HG02973 (cell line): ENCODE data around the gene CCDC154.
A peak's percentile ranks its signal among the peaks of the same experiment; 100 is the strongest.
"Not testable (repeated sequence)": the region's sequence is repeated elsewhere in the genome, so short reads cannot be mapped to it uniquely, and the experiment has no call there.

Experiments used
- ATAC-seq: cut with Tn5 transposase; IDR thresholded peaks from one replicate; pipeline ENCODE4 v1.9.1; 2021; ENCODE audit warnings: moderate library complexity; ENCODE audit not compliant: unreplicated experiment

CCDC154 gene

GRCh38 chr16:1443980-1444729, at the start of gene CCDC154:
Gene CCDC154 (minus strand): TSS chr16:1444556. CDS start chr16:1444322, 234 bp downstream.
- ATAC-seq, result no peak

GRCh38 chr16:1493746-1494094, 49.4 kb upstream of the CCDC154 start:
- ATAC-seq, result no peak

GRCh38 chr16:1492923-1493745, 48.8 kb upstream of the CCDC154 start, which contains the start of gene TELO2:
Gene TELO2 (plus strand): TSS chr16:1493360. CDS start chr16:1494282, 922 bp downstream.
- peak; percentile 47 for ATAC-seq

GRCh38 chr16:1492082-1492922, 47.9 kb upstream of the CCDC154 start:
- no peak for ATAC-seq

- no peak for ATAC-seq
These were observed 47.0 kb upstream of the CCDC154 start for GRCh38 chr16:1491327-1491726.

- ATAC-seq, result no peak
These were observed 44.7 kb upstream of the CCDC154 start for GRCh38 chr16:1489077-1489476.

GRCh38 chr16:1488619-1489018, 44.3 kb upstream of the CCDC154 start, which contains the start of gene PTX4:
Gene PTX4 (minus strand): TSS chr16:1488944. CDS start chr16:1488909, 35 bp downstream.
- no peak for ATAC-seq

GRCh38 chr16:1488054-1488601, 43.8 kb upstream of the CCDC154 start:
- ATAC-seq, result no peak

GRCh38 chr16:1487395-1488053, 43.2 kb upstream of the CCDC154 start:
- no peak for ATAC-seq

- ATAC-seq, result no peak
These were observed 42.4 kb upstream of the CCDC154 start for GRCh38 chr16:1486551-1487390.

GRCh38 chr16:1485847-1486496, 41.6 kb upstream of the CCDC154 start:
- no peak for ATAC-seq

- no peak for ATAC-seq
These were observed 37.8 kb upstream of the CCDC154 start for GRCh38 chr16:1481906-1482835.

- not testable (repeated sequence) for ATAC-seq
These were observed 34.6 kb upstream of the CCDC154 start for GRCh38 chr16:1478937-1479336.

- ATAC-seq, result no peak
These were observed 32.7 kb upstream of the CCDC154 start for GRCh38 chr16:1477033-1477432.

GRCh38 chr16:1475552-1476114, 31.3 kb upstream of the CCDC154 start:
- ATAC-seq, result peak; percentile 15

GRCh38 chr16:1474796-1475551, 30.6 kb upstream of the CCDC154 start, which contains the start of gene CLCN7:
Gene CLCN7 (minus strand): TSS chr16:1475028. CDS start chr16:1474974, 54 bp downstream.
- ATAC-seq, result peak; percentile 77
